D341Med (cell line): ENCODE data around the gene ERGIC1.

ENCODE experiments used
- DNase-seq: peaks from one replicate; pipeline ENCODE4 v3.0.0; 2012; ENCODE audit warnings: low spot score

The ERGIC1 gene

DNA sequence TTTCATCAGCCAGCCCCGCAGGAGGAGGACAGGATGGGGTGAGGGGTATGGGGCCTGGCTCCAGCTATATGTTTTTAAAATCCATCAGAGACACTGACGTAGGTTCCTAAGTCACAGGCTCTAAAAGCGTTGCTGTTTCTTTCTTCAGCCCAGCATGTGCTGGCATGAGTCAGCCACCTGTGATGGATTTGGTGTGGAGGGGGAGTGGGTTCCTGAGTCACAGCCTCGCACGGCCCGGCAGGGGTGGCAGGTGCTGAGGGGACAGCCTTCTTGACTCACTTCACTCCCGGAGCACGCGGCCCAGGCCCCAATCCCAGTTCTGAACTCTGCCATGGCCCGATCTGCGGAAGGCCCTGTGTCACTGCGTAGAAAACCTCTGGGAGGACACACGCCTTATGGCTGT, 86.4 kb downstream of the ERGIC1 start:
- DNase-seq, result no peak

DNA sequence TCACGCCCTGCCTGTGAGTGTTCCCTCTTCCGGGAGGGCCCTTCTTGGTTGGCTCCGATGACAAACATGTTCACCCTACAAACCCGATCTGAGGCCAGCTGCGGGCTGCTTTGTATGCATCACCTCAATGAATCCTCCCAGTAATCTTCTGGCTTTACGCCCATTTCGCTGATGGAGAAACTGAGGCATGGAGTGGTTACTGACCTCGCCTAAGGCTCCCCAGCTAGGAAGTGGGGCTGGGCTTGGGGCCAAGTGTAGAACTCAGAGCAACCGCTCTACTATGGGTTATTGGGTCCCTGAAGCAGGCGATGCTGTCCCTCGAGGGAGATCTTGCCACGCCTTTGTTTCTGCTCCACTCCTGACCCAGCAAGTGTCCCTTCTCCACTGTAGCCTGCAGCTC, 86.9 kb downstream of the ERGIC1 start:
- no peak for DNase-seq

DNA sequence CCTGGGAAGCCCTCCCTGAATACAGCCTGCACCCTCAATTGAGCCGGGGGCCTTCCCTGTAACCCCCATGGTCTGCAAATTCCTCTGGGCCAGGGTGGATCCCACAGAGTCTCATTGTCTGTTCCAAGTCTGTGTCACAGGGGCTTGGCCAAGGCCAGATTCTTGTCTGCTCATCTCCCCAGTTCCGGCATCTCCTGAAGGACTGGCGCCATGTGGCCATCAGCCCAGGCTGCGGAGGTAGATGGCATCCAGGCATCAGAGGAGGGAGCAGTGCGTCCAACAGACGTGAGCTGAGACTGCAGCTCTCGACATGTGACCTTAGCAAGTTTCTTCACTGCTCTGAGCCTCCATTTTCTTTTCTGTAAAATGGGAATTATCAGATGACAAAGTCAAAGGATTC, 87.9 kb downstream of the ERGIC1 start:
- DNase-seq, result no peak

DNA sequence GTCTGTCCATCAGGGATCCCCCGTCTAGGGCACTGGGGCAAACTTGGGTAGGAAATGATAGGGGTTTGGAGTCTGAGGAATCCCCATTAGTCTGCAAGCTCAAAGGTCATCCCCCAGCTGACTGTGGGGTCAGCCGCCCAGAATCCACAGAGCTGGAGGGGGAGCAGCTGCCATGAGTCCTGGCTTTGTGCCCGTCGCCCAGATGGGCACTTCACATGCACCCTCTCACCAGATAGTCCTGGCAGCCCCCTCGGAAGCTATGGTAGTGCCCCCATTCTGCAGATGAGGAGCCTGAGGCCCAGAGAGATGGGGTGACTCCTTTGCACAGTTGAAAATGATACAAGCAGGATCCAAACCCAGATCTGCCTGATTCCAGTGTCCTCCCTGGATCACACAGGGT, 89.5 kb downstream of the ERGIC1 start:
- no peak for DNase-seq

DNA sequence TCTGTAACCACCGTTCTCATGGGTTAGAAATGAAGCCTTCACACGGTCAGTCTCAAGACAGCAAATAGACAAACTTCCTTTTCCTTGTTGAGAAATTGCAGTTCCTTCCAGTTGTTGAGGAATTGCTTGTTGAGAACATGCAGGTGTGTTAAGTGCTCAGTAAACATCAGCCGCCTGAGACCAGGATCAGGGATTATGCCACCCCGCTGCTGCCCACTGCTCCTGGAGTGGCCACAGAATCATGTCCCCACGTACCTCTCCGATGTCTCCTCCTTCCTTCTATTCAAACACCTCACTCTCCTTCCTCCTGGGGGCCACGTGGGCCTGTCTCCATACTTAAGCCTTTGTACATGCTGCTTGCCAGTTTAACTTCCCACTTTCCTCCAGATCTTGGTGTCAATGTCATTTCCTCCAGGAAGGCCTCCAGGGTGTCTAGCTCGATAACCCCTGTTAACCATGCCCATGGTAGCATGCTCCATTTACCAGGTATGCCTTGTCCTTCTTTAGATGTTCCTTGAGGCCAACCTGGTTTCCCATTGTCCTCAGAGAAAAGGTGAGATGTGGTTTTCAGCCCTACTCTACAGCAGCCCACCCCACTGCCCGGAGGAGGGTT, 91.4 kb downstream of the ERGIC1 start:
- DNase-seq, result no peak

DNA sequence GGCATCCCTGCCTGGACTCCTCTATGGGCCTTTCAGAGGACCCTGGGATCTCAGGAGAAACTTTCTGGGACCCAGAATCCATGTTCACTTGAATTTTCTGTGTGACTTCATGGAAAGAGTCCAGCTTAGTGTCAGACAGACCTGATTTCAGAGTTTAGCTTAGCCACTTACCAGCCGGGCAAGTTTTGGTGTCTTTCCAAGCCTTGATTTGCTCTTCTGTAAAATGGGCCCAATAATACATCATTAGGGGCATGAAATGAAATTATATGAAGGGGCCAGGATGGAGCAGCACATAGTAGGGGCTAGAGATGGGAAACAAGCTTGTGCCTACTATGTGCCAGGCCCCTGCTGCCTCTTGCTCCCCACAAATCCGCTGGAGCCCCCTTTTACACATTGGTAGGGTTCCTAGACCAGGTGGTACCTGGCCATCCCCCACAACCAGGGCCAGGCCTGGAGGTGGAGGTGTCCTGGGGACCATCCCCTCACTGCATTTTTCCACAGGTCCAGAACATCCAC, 92.0 kb downstream of the ERGIC1 start:
- DNase-seq, result no peak

DNA sequence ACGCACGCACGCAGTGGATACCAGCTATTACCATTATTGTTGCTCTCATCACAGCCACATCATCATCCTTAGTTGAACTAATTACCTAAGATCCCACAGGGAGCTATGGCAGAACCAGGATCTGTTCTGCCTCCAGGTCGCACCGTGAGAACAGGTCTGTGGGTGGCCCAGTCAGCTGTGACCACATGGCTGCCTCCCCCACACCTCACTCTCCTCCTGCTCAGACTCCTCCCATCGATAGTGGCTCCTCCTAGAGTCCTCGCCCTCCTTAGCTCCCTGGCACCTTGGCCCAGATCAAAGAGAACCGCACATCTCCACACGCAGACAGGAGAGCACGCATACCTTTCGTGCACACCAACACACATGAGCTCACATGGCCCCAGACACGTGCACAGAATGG, 92.7 kb downstream of the ERGIC1 start:
- no peak for DNase-seq

DNA sequence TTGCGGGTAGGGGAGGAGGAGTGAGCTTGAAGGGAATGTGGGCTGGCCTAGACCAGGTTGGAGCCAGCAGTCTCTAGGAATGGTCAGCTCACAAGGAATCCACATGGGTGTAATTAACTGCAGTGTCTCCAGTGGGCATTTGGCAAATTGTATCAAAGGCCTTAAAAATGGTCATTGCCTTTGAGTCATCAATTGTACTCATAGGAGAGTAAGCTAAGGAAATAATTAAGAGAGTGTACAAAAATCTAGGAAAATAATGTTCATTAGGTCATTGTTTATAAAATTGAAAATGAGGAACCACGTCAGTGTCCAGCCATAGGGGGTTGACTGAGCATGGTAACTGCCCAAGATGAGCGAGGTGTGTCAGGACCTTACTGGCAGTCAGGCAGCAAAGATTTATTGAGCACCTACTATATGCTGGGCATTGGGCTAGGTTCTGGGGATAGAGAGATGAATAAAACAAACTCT, 95.4 kb downstream of the ERGIC1 start:
- no peak for DNase-seq

DNA sequence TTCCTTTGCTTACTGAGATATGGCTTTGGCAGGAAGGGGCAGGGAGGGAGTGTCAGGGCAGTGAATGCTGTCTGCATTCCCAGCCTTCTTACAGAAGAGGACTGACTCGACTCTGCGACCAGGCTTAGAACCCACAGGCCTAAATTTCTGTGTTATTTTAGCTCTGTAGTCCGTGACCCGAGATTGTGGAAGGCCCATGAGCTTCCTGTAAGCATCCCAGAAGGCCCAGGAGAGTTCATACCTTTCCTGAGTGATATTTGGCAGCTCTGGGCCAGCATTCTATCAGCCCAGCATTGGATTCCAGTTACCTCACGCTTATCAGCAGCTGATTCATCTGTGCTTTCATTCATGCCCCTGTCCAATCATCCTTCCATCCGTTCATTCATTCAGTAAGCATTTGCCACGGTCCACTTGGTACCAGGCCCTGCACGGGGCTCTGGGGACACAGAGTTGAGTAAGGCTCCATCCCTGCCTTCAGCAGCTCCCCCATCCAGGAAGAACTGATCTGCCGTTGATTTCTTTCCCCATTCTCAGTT, 97.0 kb downstream of the ERGIC1 start:
- DNase-seq, result no peak

DNA sequence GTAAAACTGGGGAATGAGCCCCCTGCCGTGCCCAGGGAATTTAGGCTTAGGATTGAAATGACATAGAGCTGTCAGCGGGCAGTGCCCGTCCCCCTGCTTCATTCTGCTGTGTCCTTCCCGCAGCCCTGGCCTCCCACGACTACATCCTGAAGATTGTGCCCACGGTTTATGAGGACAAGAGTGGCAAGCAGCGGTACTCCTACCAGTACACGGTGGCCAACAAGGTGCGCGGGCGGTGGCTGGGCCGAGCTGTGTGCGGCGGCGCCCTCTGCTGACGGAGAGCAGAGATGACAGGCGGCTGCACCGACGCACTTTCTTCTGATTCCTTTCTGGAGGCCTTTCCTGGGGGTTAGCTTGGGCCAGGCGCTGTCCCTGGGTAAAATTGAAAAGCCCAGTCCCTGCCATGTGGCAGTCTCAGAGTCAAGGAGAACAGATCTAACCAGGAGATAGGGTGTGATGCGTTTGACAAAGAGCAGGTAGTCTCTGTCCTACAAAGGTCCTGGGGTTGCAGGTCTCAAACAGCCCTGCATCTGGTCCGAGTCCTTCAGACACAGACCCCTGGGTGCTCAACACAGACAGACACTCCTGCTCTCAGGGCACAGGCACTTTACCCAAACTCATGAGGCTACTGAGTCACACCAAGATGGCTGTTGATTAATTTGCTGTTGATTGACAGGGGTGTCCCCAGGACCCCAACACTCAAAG, 98.4 kb downstream of the ERGIC1 start:
- DNase-seq, result peak; percentile 91

DNA sequence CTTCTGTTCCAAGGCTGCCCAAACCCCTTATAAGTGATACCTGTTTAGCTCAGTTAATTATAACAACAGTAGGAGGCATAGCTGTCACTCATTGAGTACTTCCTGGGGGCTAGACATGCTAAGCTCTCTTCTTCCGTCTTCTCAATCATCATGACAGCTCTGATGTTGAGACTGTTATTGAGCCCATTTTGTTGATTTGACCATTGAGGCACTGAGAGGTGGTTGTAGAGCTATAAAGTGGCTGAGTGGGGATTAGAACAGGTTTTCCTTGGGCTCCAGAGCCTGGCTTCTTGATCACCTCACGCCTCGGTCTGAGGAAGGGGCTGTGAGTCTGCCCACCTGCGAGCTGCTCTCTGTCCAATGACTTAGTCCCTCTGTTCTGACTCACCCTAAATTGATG, 99.2 kb downstream of the ERGIC1 start:
- DNase-seq, result no peak

DNA sequence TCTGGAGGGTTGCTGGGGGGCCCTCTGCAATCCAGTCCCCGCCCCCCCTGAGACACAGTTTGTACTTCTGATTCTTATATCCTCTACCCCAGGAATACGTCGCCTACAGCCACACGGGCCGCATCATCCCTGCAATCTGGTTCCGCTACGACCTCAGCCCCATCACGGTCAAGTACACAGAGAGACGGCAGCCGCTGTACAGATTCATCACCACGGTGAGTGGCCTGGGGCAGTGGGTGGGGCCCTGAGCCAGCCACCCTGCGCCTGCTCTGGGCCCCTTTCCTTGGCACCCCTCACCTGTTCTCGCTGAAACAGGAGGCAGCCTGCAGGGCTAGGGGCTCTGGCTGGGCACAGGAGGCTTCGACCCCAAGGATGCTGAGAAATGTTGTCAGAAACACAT, 101.0 kb downstream of the ERGIC1 start:
- no peak for DNase-seq

DNA sequence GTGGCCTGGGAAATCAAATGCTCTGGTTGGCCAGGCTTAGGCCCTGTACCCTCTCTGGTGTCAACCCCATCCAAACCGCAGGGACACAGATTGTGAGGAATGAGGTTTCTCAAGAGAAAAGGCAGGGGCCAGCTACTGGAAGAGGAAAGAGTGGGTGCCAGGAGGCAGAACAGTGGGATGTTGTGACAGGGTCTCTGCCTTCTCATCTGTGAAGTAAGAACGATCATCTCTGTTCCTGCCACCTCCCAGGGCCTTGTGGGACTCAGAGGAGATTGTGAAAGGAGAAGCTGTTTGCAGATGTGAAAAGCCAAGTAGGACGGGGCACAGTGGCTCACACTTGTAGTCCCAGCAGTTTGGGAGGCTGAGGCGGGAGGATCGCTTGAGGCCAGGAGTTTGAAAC, 102.3 kb downstream of the ERGIC1 start:
- no peak for DNase-seq

DNA sequence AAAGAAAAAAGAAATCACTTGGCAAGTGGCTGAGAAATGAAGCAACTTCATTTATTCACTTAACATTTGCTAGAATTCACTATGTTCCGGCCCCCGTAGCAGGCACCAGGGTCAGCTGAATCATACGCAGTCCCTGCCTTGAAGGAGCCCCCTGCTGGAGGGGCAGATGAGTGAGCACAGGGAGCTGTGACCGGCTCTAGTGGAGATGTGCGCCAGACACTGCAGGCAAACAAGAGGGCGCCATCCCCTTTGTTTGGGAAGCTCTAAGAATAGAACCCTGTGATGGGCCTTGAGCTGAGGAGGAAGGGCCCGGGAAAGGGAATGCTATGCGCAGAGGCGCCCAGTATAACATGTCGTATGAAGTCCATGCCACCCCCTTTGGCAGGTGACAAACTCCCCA, 105.0 kb downstream of the ERGIC1 start:
- DNase-seq, result peak; percentile 59

DNA sequence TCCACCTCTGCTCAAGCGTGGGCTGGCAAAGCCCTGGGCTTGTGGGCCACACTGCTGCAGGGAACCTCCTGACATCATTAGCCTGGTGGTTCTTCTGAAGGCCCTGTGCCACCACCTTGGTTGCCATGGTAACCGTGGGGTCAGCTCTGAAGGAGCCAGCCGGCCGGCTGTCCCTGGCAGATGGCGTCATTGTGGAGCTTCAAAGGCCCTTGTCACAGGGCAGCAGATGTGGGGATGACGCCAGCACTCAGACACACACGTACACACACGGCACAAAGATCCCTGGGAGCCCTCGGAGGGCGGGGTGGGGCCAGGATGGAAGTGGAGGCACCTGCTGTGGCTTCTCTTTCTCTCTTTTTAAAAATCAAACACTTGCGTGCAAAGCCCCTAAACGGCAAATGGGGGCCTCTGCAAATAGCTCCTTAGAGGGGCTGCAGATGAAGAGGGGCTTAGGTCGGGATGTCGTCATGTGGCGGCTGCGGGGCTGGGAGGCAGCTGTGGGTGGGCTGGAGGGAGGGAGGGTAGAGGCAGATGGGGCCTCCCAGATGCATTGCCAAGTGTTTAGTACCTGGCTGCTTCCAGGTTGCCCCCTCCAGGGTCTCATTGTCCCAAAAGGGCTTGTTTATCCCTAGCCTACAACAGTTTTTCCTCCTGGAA, 105.7 kb downstream of the ERGIC1 start:
- peak; percentile 62 for DNase-seq

DNA sequence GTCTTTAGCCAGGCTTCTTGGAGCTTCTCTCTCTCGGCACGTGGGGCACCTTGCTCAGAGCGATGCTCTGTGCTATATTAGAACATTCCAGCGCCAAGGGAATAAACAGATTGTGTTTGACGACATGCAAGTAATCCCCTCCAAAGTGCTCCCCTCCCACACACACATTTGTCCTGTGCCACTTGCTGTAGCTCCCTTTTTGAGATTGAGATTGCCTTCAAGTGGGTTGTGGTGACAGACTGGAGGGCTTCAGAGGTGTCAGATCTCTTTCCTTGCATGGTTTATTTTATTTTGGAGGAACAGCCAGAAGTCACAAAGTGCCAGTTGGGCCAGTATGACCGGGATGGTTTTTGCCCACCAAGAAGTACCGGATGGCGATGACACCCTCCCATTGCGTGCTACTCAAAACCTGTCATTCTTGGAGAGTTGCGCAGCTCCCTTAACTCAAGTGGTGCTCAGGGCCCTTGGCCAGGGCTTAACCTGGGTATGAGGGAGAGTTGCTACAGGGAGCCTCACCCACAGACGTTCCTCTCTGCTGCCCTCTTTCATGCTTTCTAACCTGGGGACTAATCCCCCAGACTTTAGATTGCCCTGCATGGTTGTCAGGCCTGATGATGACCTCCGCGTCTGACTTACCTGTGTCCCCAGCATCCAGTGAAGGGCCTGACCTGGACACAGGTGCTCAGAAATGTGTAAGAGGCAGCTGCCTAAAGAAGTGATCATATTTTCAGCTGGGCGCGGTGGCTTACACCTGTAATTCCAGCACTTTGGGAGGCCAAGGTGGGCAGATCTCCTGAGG, 106.4 kb downstream of the ERGIC1 start:
- DNase-seq, result no peak

DNA sequence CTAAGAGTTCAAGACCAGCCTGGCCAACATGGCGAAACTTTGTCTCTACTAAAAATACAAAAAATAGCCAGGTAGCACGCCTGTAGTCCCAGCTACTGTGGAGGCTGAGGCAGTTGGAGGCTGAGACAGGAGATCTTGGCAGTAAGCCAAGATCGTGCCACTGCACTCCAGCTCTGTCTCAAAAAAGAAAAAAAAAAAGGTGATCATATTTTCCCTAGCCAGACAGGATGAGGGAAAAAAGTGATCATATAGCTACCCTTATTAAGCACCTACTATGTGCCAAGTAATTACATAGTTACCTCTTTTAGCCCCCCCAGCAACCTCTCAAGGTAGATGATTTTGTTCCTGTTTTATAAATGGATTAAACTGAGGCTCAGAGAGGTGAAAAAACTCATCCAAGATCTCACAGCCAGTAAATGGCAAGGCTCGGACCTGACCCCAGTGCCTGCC, 107.0 kb downstream of the ERGIC1 start:
- DNase-seq, result no peak

DNA sequence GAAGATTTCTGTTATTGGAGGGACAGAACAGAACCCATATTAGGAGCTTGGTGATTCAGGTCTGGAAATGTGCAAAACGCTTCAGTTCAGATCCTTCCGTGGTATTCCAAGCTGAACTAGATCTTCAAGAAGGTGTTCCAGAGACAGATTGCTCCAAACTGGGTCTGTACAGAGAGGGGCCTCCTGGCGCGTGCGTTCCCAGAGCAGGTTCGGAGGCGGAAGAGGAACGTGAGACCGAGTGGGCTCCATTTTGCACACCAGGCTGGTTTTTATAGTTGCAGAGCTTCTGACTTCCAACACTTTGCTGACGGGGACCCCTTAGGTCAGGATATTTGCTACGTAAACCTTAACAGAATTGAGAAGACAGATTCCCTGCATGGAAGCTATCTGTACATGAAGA, 108.5 kb downstream of the ERGIC1 start:
- no peak for DNase-seq

DNA sequence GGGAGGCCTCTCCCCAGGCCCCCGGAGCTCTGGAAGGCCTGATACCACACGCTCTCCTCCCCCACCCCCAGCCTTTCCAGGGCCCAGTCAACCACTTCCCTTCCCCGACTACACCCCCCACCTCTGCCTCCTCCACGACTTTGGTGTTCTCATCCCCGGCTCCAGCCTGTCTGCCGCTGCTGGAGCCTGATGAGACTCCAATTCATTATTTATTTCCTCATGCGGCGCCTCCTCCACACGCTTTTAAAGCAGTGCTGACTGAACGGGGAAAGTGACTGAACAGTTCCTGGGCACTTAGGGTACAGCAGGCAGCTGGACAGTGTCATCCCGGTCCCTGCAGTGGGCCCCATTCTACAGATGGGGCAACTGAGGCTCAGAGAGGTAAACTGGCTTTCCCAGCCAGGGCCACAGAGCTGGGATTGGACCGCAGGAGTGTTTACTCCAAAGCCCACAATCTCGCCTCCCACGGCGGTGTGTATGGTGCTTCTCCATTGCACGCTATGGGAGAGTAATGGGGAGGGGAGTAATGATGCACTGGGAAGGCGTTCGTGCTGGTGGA, 109.3 kb downstream of the ERGIC1 start:
- DNase-seq, result no peak

DNA sequence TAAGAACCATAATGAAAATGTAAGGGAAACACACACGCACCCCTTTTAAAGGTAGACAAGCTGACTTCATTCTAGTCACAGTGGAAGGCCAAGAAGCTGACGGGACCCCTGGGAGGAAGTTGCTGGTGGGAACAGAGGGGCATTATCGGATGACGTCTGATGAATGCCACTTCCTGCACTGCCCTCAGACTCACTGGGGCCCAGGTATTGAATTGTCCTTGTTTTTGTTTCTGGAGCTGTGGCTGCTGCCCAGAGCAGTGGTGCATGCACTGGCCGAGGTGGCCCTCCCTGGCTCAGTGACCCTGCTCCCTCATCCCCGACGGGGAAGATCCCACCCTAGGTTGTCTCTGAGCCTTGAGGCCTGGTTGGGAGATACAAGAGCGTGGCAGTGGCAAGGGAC, 109.9 kb downstream of the ERGIC1 start:
- DNase-seq, result no peak

DNA sequence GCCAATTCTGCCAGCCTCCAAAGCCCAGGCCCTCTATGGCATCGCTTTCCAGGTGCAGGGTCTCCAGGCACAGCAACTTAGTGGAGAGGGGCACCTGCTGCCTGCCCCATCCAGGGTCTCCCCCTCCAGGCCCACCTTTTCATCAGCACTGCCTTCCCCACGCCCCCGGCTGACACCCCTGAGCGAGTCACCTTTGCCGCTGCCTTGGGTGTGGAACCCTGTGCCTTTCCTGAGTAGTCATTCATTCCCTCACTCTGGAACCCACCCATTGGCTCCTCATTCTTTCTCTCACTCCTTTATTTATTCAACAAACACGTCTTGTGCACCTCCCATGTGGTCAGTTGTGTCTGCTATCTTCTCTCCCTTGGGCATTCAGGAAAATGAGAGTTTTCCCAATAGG, 110.7 kb downstream of the ERGIC1 start:
- no peak for DNase-seq

DNA sequence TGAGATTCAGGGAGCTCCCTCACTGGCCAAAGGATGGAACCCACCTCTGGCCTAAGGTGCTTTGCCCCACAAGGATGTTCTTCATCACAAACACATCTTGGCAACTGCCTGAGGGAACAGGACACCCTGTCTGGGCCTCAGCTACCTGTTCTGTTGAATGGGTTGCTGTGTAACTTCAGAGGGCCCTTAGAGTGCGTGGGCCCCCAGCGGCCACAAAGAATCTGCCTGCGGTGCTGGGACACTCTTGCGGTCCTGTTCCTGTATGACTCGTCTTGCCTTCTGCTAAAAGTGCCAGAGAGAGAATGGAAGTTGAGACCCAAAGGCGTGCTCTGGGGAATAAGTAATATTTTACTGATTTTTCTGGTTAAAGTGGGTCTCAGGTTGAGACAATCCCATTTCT, 111.1 kb downstream of the ERGIC1 start:
- DNase-seq, result no peak
